ENCODE measurements around the gene TMEM156.

Gene TMEM156

DNA sequence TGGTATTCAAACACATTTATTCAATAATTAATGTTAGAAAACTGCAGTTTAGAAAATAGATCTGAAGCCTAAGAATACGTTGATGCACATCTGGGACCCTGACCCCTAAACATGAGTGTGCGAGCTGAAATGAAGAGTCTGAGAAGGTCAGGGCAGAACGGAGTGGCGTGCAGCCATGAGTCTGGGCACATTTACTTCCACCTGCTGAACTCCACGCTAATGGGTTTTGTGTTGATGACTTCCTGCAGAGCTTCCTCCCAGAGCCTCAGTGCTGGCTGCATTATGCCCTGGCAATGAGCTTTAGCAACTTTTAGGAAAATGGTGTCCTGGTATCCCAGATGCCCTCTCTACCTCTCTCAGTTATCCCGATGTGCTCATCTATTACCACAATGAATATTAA, 111.5 kb downstream of the TMEM156 start:
- DNase-seq = no peak

DNA sequence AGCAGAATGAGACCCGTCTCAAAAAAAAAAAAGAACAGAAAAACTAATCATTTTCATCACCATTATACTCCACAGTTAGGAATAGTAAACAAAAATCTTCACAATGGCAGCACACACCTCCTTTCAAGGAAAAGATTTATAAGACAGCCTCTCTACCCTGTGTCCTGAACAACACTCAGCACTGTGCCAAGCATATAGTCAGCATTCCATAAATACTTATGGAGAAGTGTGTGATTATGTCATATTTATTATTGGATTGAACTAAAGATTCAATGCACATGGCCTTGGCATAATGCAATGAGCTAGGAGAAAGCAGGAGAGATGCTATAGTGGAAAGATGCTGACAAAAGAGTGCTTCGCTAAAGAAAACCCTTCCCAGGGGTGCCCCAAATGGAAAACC, 112.0 kb downstream of the TMEM156 start:
- no peak for DNase-seq

DNA sequence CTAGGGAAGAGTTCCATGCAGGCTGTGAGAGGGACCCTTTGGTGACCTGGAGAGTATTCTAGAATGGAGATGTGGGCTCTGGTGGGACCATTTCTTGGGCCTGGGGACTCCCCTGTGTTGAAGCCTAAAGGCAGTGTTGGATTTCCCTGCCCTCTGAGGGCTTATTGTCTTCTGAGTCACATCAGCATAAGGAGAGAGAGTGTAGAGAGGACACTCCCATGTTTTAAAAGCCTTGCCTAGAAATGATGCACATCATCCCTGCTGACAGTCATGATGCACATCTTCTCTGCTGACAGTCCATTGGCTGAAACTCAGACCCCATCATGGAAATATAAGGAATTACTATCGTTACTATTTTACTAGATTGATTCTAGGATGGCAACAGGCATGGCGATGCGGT, 112.7 kb downstream of the TMEM156 start:
- DNase-seq = no peak

DNA sequence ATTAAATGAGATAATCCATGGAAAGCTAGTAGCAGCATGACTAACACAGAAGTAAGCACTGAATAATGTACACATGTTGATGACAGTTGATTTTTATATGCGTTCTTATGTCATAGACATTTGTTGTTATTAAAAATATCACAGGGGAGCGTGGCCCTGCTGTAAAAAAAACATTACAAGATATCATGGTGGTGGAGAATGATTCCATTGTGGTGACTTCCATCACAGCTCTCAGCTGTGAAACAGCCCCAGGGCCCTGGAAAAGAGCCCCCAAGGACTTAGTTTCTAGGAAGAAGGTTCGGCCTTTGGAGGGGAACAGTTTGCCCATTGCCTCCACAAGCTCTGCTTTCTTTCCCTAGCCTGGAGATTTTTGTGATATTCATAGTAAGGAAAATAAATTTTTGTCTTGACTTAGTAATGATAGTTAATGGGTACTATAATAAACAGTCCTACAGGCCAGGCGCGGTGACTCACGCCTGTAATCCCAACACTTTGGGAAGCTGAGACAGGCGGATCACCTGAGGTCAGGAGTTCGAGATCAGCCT, 114.7 kb downstream of the TMEM156 start:
- DNase-seq = no peak
